NCI-H1417 treated with DMSO at 0.1 percent for 48 hours (cell line): ENCODE data around the gene SYPL2.
A peak's percentile ranks its signal among the peaks of the same experiment; 100 is the strongest.
"Not testable (repeated sequence)": the region's sequence is repeated elsewhere in the genome, so short reads cannot be mapped to it uniquely, and the experiment has no call there.

Source experiments
- DNase-seq: peaks from one replicate; lab custom pipeline; 2025; lab: John Stamatoyannopoulos, UW

SYPL2 gene

GRCh38 chr1:109472779-109473178, 6.4 kb downstream of the SYPL2 start:
- DNase-seq = no peak

GRCh38 chr1:109473284-109474057, 7.1 kb downstream of the SYPL2 start:
- not testable (repeated sequence) for DNase-seq

- no peak for DNase-seq
Observed at GRCh38 chr1:109474697-109475096, 8.4 kb downstream of the SYPL2 start.

- DNase-seq = no peak
Observed at GRCh38 chr1:109475261-109475660, 8.9 kb downstream of the SYPL2 start.

- DNase-seq = no peak
Observed at GRCh38 chr1:109476825-109477224, 10.5 kb downstream of the SYPL2 start.

- DNase-seq = no peak
Observed at GRCh38 chr1:109477821-109478220, 11.5 kb downstream of the SYPL2 start.

GRCh38 chr1:109478806-109479205, 12.5 kb downstream of the SYPL2 start:
- DNase-seq = no peak

GRCh38 chr1:109479311-109479710, 13.0 kb downstream of the SYPL2 start:
- no peak for DNase-seq

GRCh38 chr1:109479901-109480300, 13.6 kb downstream of the SYPL2 start:
- no peak for DNase-seq

- DNase-seq = no peak
Observed at GRCh38 chr1:109481646-109482045, 15.3 kb downstream of the SYPL2 start.

- DNase-seq = no peak
Observed at GRCh38 chr1:109482242-109482641, 15.9 kb downstream of the SYPL2 start.

GRCh38 chr1:109482791-109483671, 16.7 kb downstream of the SYPL2 start:
- DNase-seq = no peak

- DNase-seq = peak; percentile 65
Observed at GRCh38 chr1:109483672-109484518, 17.5 kb downstream of the SYPL2 start, which contains the start of gene ATXN7L2. Gene ATXN7L2, plus strand, starts transcription at chr1:109483905. Its CDS starts 49 bp downstream, at chr1:109483954.

GRCh38 chr1:109484519-109484975, 18.2 kb downstream of the SYPL2 start:
- DNase-seq = no peak

- no peak for DNase-seq
Observed at GRCh38 chr1:109485001-109485400, 18.7 kb downstream of the SYPL2 start.

GRCh38 chr1:109487261-109487660, 20.9 kb downstream of the SYPL2 start:
- DNase-seq = no peak

- DNase-seq = no peak
Observed at GRCh38 chr1:109488201-109488600, 21.9 kb downstream of the SYPL2 start.

- DNase-seq = no peak
Observed at GRCh38 chr1:109488696-109489095, 22.4 kb downstream of the SYPL2 start.

GRCh38 chr1:109490029-109490933, 23.9 kb downstream of the SYPL2 start:
- DNase-seq = no peak

- DNase-seq = no peak
Observed at GRCh38 chr1:109490934-109491302, 24.6 kb downstream of the SYPL2 start.

- no peak for DNase-seq
Observed at GRCh38 chr1:109491372-109491771, 25.0 kb downstream of the SYPL2 start.
